Tibial nerve (tissue), 3 donors: ENCODE data around the gene SEMA3A.

Experiments used
- POLR2A ChIP-seq, 2 donors: fragments of 450-650 bp; IDR thresholded peaks; one replicate each; pipeline ENCODE4 v1.6.1; 2017; ENCODE audit warnings: antibody characterized with exemption in 2 of 2, mild to moderate bottlenecking in 2 of 2, moderate library complexity in 2 of 2
- TF ChIP-seq, protein P1 (sequence below), 5 experiments: fragments of 200-600 bp in 3 of 5; fragments of 450-650 bp in 2 of 5; sonication (generic) in 3 of 5; IDR thresholded peaks; one replicate each; pipeline ENCODE4 v1.5.1; 2016 to 2019; ENCODE audit warnings: antibody characterized with exemption in 5 of 5, mild to moderate bottlenecking in 3 of 5, moderate library complexity in 2 of 5

DNA sequence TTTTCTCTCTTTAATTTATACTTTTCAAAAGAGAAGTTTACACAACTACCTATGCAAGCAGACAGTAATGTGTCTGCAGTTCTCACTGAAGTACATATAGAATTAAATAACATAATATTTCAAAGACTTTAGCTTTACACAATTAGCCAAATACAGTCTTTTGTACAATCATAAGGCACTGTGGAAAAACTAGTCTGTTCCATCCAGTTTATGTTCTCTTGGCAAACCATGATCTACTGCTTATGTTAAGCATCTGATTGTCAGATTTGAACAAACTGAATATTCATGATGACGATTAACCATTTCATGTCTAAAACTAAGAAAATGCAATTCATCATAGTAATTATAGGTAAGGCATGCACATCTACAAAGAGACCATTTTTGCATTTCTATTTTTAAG is 842 bp downstream of the SEMA3A start:
- no peak for TF ChIP-seq POLR2A (IDR thresholded peaks at IDR 0.05)
- TF ChIP-seq, protein P1, sequence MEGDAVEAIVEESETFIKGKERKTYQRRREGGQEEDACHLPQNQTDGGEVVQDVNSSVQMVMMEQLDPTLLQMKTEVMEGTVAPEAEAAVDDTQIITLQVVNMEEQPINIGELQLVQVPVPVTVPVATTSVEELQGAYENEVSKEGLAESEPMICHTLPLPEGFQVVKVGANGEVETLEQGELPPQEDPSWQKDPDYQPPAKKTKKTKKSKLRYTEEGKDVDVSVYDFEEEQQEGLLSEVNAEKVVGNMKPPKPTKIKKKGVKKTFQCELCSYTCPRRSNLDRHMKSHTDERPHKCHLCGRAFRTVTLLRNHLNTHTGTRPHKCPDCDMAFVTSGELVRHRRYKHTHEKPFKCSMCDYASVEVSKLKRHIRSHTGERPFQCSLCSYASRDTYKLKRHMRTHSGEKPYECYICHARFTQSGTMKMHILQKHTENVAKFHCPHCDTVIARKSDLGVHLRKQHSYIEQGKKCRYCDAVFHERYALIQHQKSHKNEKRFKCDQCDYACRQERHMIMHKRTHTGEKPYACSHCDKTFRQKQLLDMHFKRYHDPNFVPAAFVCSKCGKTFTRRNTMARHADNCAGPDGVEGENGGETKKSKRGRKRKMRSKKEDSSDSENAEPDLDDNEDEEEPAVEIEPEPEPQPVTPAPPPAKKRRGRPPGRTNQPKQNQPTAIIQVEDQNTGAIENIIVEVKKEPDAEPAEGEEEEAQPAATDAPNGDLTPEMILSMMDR (IDR thresholded peaks at IDR 0.05), result no peak
